ENCODE data around the gene ZNF841. TPM values are rescaled to one million over a fixed set of nuclear protein-coding genes. Genes with fewer than 3 reads are reported as not detected.

Gene ZNF841
- total RNA-seq, 1 experiment from 2014 or later = 0.10 TPM

DNA sequence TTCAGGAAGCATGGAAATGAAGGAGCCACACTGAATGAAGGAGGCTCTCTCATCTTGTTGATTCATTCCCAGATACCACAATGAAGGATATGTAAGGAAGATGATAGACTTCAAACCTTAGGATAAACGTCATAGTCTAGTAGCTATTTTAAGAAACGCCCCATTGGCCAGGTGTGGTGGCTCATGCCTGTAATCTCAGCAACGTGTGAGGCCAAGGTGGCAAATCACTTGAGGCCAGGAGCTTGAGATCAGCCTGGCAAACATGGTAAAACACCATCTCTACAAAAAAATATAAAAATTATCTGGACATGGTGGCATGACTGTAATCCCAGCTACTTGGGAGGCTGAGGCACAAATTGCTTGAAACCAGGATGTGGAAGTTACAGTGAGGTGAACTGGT is 17.1 kb upstream of the ZNF841 start:
- POLR2A ChIA-PET = no interaction called here
- Histone ChIP-seq H3K27ac (ENCODE audit: low read depth, low read length) (no peak overlapping the region), H3K9me3 (ENCODE audit: control insufficient read depth in 1 of 2, insufficient read depth in 1 of 2, low read depth in 1 of 2, low read length in 2 of 2) (peaks cover 45 to 58% of the 10 kb centered on the region in 2 experiments; a peak in 3 of 4 replicates), H3K27me3 (ENCODE audit: insufficient read depth, low read length) (no peaks in the 10 kb centered on the region), H3K9me2 (ENCODE audit: insufficient read depth) (no peaks in the 10 kb centered on the region), H3K9ac (ENCODE audit: low read length) (no peak overlapping the region), H3K4me1 (ENCODE audit: control insufficient read depth in 1 of 2, insufficient read depth in 2 of 2, low read length in 2 of 2) (no peaks in the 10 kb centered on the region), H3K36me3 (ENCODE audit: control insufficient read depth in 1 of 2, insufficient read depth in 2 of 2, low read length in 2 of 2) (peaks cover 8 to 16% of the 10 kb centered on the region in 2 experiments), H2AFZ (ENCODE audit: low read depth, low read length, poor library complexity, severe bottlenecking) (no peak overlapping the region), H3K4me3 (replicated peaks in 1 of 2; ENCODE audit: low read depth in 1 of 2, low read length in 2 of 2) (no peak overlapping the region), H3K79me2 (ENCODE audit: insufficient read depth, low read length) (no peaks in the 10 kb centered on the region), H3K4me2 (ENCODE audit: low read length) (no peak overlapping the region), H4K20me1 (ENCODE audit: insufficient read depth) (no peaks in the 10 kb centered on the region)
- TF ChIP-seq CEBPB (IDR thresholded peaks at IDR 0.05; ENCODE audit: low read depth) = no peak
- no peak for TF ChIP-seq EZH2phosphoT487 (IDR thresholded peaks at IDR 0.05; ENCODE audit: borderline replicate concordance)
- TF ChIP-seq, protein P1, sequence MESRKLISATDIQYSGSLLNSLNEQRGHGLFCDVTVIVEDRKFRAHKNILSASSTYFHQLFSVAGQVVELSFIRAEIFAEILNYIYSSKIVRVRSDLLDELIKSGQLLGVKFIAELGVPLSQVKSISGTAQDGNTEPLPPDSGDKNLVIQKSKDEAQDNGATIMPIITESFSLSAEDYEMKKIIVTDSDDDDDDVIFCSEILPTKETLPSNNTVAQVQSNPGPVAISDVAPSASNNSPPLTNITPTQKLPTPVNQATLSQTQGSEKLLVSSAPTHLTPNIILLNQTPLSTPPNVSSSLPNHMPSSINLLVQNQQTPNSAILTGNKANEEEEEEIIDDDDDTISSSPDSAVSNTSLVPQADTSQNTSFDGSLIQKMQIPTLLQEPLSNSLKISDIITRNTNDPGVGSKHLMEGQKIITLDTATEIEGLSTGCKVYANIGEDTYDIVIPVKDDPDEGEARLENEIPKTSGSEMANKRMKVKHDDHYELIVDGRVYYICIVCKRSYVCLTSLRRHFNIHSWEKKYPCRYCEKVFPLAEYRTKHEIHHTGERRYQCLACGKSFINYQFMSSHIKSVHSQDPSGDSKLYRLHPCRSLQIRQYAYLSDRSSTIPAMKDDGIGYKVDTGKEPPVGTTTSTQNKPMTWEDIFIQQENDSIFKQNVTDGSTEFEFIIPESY (IDR thresholded peaks at IDR 0.05; ENCODE audit: extremely low read depth, insufficient replicate concordance, low read length) = no peak
- no peak for TF ChIP-seq EZH2 (IDR thresholded peaks at IDR 0.05)
- TF ChIP-seq POLR2AphosphoS5 (IDR thresholded peaks at IDR 0.05; ENCODE audit: low read depth, low read length) = no peak
- no peak for TF ChIP-seq YY1 (IDR thresholded peaks at IDR 0.05; ENCODE audit: extremely low read depth, insufficient replicate concordance, low read depth, low read length)
- TF ChIP-seq, protein P2, sequence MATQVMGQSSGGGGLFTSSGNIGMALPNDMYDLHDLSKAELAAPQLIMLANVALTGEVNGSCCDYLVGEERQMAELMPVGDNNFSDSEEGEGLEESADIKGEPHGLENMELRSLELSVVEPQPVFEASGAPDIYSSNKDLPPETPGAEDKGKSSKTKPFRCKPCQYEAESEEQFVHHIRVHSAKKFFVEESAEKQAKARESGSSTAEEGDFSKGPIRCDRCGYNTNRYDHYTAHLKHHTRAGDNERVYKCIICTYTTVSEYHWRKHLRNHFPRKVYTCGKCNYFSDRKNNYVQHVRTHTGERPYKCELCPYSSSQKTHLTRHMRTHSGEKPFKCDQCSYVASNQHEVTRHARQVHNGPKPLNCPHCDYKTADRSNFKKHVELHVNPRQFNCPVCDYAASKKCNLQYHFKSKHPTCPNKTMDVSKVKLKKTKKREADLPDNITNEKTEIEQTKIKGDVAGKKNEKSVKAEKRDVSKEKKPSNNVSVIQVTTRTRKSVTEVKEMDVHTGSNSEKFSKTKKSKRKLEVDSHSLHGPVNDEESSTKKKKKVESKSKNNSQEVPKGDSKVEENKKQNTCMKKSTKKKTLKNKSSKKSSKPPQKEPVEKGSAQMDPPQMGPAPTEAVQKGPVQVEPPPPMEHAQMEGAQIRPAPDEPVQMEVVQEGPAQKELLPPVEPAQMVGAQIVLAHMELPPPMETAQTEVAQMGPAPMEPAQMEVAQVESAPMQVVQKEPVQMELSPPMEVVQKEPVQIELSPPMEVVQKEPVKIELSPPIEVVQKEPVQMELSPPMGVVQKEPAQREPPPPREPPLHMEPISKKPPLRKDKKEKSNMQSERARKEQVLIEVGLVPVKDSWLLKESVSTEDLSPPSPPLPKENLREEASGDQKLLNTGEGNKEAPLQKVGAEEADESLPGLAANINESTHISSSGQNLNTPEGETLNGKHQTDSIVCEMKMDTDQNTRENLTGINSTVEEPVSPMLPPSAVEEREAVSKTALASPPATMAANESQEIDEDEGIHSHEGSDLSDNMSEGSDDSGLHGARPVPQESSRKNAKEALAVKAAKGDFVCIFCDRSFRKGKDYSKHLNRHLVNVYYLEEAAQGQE (IDR thresholded peaks at IDR 0.05; ENCODE audit: low read depth) = no peak
- TF ChIP-seq, protein P3, sequence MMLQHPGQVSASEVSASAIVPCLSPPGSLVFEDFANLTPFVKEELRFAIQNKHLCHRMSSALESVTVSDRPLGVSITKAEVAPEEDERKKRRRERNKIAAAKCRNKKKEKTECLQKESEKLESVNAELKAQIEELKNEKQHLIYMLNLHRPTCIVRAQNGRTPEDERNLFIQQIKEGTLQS (IDR thresholded peaks at IDR 0.05) = no peak
- TF ChIP-seq TCF7L2 (IDR thresholded peaks at IDR 0.05; ENCODE audit: borderline replicate concordance, extremely low read depth, insufficient read depth, insufficient read length) = no peak
- TF ChIP-seq, protein P4, sequence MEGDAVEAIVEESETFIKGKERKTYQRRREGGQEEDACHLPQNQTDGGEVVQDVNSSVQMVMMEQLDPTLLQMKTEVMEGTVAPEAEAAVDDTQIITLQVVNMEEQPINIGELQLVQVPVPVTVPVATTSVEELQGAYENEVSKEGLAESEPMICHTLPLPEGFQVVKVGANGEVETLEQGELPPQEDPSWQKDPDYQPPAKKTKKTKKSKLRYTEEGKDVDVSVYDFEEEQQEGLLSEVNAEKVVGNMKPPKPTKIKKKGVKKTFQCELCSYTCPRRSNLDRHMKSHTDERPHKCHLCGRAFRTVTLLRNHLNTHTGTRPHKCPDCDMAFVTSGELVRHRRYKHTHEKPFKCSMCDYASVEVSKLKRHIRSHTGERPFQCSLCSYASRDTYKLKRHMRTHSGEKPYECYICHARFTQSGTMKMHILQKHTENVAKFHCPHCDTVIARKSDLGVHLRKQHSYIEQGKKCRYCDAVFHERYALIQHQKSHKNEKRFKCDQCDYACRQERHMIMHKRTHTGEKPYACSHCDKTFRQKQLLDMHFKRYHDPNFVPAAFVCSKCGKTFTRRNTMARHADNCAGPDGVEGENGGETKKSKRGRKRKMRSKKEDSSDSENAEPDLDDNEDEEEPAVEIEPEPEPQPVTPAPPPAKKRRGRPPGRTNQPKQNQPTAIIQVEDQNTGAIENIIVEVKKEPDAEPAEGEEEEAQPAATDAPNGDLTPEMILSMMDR (IDR thresholded peaks at IDR 0.05 in 2 of 3, conservative IDR thresholded peaks at IDR 0.05 in 1 of 3; ENCODE audit: borderline replicate concordance in 1 of 3, insufficient read depth in 1 of 3, low read depth in 2 of 3, low read length in 2 of 3) = no peak
- no peak for TF ChIP-seq ELF1 (IDR thresholded peaks at IDR 0.05; ENCODE audit: borderline replicate concordance, low read depth)
- no peak for TF ChIP-seq EGR1 (IDR thresholded peaks at IDR 0.05; ENCODE audit: low read depth)
- no peak for TF ChIP-seq RAD21 (IDR thresholded peaks at IDR 0.05; ENCODE audit: low read depth)
- no peak for TF ChIP-seq JUND (IDR thresholded peaks at IDR 0.05)
- no peak for DNase-seq (ENCODE audit: low read depth, low spot score)
- BruUV-seq (replicated peaks) = no TSS peak
- intact Hi-C loops (cut with micrococcal nuclease) = no loop called here
- ATAC-seq = no peak
- RAD21 ChIA-PET (ENCODE audit: low non-redundant PET in 1 of 2, low total read pairs in 2 of 2, uncharacterized antibody in 2 of 2, unreplicated experiment in 2 of 2) = no interaction called here
- CTCF ChIA-PET = no interaction called here
